ENCODE measurements around the gene SPSB2.

The SPSB2 gene

DNA sequence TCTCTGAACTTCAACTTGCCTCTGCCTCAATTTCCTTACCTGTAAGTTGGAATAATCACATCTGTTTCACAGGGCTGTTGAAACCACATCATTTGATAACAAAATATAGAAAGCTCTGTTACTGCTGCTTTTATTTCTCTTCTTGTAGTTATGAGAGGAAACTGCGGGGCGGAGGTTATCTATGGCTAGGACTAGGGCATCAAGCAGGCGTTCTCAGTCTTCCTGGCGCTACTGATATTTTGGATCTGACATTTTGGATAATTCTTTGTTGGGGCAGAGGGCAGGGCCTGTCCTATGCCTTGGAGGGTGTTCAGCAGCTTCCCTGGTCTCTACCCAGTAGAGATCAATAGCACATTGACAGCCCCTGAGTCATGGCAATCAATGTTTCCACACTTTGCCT, 41.0 kb downstream of the SPSB2 start:
- no peak for DNase-seq (ENCODE audit: low spot score)

DNA sequence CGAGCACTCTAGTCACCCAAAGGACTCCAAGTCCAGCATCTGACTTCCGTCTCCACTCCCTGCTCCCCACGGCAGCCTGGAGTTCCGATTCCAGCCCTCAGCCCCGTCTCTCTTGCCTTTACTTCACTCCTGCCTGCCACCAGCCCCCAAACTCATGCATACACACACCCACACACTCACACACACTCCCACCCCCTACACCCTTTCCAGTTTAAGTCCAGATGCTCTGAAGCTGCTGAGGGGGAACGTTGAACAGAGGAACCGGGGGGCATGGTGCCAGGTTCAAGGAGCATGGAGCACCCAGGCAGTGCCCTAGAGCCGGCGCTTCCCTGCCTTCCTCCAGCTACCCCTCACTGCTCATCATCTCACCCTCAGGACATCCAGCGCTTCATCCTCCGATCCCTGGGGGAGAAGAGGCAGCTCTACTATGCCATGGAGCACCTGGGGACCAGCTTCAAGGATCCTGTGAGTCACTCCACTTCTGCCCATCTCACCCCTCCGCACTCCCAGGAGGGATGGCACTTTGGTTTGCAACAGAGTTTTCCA, 41.6 kb downstream of the SPSB2 start:
- no peak for DNase-seq (ENCODE audit: low spot score)

DNA sequence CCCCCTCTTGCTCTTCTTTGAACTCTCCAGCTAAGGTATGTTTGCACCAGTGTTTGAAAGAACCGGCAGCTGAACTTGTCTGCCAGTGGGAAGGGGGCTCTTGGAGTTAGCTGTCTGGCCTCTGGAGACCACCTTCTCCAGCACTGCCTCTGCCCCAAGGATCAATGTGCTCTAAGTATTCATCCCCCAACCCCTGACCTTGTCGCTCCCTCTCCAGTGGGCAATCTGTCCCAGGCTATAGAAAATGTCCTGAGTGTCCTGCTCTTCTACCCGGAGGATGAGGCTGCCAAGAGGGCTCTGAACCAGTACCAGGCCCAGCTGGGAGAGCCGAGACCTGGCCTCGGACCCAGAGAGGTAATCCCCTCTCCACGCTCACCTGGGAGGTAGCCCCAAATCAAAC, 42.1 kb downstream of the SPSB2 start:
- no peak for DNase-seq (ENCODE audit: low spot score)

DNA sequence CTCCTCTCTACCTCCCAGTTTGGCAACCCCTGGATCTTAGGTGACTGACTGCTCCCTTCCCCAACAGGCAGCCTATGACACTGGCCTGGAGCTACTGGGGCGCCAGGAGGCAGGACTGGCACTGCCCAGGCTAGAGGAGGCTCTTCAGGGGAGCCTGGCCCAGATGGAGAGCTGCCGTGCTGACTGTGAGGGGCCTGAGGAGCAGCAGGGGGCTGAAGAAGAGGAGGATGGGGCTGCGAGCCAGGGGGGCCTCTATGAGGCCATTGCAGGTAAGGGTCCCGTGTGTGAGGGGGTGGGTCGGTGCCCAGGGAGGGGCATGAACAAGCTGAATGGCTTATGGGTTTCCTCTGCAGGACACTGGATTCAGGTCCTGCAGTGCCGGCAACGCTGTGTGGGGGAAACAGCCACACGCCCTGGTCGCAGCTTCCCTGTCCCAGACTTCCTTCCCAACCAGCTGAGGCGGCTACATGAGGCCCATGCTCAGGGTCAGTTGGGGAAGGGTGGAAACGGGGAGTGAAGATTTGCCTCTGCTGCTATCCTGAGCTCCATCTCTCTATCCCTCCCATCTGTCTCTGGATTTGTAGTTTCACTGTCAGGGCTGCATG, 42.7 kb downstream of the SPSB2 start:
- no peak for DNase-seq (ENCODE audit: low spot score)

DNA sequence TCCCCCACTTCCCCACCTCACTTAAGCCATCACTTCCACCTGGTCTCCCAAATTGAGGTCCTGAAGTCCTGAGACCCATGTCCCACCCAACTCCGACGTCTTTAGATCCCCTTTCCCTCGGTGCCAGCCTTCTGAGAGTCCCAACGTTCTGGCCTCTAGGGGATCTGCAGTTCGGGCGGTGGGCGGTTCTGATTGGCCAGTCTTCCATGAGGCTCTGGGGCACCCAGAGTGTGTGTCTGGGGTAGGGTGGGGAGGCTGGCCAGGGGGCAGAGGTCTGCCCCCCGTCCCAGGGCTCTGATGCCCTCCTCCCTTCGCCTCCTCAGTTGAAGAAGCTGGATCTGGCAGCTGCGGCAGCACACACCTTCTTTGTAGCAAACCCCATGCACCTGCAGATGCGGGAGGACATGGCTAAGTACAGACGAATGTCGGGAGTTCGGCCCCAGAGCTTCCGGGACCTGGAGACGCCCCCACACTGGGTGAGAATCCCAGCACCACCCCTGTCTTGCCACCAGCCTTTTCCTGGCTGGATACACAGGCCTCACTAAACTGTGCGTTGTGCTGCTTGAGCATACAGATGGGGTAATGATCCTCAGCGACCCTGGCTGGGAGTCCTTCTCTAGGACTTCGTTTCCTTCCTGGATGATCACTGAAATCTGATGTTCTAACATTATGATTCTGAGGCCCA, 43.4 kb downstream of the SPSB2 start:
- DNase-seq (ENCODE audit: low spot score): no peak

DNA sequence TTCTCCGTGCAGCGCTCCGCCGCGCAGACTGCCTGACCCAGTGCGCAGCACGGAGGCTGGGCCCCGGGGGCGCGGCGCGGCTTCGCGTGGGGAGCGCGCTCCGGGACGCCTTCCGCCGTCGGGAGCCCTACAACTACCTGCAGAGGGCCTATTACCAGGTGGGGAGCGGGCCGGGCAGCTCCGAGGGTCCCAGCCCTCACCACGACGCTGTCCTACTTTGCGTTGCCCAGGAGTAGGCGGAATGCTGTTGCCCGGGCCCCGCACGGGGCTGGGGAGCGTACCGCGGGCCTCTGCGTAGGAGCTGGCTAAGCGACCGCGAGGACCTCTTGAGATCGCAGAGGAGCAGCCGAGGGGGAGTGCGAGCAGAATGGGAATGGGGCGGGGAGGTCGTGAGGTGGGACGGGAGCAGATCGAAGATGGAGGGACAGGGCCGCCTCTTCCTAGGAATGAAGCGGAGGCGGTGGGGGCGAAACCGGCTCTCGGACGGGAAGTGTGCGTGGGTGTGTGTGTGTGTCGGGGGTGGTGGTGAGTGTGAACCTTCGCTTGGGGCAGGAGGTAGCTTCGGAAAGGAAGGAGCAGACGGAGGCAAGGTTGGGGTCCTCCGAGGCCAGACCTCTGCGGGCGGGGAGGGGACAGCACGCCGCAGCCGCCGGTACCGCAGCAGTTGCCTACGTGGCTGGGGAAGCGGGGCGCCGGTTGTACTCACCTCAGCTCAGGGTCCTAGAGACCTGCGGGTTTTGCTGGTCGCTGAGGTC, 44.1 kb downstream of the SPSB2 start:
- peak; percentile 41 for DNase-seq (ENCODE audit: low spot score)

DNA sequence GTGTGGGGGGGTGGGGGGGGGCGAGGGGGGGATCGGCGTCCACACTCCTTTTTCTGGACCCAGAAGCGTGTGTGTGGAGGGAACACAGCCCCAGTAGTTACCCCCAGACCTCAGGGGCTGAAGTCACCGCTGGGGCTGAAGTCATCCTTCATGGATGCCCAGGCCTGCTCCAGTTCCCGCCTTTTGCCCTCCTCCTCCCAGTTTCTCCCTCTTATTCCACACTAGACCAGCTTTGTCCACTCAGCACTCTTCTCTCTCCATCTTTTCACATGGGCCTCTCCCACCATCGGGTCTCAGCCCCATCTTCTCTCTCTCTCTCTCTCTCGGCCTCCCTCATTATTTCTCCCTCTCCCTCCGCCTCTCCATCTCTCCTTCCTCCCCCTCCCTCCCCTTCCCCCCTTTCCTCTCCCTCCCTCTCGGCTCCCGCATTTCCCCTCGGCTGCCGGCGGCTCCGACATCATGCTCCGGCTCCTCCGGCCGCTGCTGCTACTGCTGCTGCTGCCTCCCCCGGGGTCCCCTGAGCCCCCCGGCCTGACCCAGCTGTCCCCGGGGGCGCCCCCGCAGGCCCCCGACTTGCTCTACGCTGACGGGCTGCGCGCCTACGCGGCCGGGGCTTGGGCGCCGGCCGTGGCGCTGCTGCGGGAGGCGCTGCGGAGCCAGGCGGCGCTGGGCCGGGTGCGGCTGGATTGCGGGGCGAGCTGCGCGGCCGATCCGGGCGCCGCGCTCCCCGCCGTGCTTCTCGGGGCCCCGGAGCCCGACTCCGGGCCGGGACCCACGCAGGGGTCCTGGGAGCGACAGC, 44.9 kb downstream of the SPSB2 start, which contains the start of gene P3H3:
Gene P3H3, plus strand, starts transcription at position 426 of the 799 bp plus-strand sequence. Its CDS starts 34 bp downstream, at position 460.
- DNase-seq (ENCODE audit: low spot score): no peak

DNA sequence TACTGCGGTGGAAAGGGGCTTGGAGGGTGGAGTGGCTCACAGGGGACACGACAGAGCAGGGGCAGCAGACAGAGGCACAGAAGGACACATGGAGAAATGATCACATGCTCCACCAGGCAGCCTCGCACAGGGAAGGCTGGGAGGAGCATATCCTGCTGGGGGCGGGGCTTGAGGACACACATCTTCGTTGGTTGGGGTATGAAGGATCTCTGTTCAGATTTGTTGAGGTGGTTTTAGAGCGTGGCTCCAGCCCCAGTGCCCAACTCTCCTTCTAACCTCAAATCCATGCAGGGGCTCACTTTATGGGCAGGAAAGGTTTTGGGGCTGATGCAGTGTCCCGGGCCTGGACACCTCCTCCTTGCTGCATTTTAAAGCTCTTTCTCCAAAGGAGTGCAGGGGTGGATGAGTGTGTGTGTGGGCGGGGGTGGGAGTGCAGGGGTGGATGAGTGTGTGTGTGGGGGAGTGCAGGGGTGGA, 45.6 kb downstream of the SPSB2 start:
- DNase-seq (ENCODE audit: low spot score): peak; percentile 53

DNA sequence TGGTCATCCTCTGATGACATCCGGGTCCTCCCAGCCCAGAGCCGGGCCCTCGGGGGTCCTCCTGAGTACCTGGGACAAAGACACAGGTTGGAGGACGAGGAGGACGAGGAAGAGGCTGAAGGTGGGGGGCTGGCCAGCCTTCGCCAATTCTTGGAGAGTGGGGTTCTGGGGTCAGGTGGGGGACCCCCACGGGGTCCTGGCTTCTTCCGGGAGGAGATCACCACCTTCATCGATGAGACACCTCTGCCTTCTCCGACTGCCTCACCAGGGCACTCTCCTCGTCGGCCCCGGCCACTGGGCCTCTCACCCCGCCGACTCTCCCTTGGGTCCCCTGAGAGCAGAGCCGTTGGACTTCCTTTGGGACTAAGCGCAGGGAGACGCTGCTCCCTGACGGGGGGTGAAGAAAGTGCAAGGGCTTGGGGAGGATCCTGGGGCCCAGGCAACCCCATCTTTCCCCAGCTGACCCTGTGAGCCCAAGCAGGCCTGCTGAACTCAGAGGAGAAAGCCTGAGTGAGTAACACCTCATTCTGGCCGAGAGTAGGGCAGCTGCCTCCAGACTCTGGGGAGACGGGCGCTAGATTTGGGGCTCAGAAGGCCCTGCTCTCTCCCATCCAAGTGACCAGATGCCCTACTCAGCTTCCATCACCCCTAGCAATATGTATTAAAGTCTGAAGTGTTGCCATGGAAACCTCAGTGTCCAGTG, 46.2 kb downstream of the SPSB2 start:
- DNase-seq (ENCODE audit: low spot score): no peak

DNA sequence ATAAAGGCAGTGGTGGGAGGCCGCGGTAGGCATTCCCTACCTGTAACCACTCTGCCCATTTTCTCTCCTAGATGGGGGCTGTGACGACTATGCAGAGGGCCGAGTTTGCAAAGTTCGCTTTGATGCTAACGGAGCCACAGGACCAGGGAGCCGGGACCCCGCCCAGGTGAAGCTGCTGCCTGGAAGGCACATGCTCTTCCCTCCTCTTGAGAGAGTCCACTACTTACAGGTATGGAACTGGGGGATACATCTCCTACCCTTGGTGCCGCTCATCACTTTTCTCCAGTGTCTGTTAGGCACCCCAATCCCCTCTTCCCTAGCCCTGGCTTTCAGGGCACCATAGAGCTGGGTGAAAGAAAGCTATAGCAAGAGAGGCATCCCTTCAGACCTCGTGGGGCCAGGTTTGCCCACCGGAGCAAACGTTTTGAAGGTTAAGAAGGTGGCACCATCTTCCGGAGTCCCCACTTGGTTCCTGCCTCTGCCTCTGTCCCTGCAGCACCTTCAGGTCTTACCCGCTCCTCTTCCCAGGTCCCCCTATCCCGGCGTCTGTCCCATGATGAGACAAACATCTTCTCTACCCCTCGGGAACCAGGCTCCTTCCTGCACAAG, 46.9 kb downstream of the SPSB2 start:
- no peak for DNase-seq (ENCODE audit: low spot score)

DNA sequence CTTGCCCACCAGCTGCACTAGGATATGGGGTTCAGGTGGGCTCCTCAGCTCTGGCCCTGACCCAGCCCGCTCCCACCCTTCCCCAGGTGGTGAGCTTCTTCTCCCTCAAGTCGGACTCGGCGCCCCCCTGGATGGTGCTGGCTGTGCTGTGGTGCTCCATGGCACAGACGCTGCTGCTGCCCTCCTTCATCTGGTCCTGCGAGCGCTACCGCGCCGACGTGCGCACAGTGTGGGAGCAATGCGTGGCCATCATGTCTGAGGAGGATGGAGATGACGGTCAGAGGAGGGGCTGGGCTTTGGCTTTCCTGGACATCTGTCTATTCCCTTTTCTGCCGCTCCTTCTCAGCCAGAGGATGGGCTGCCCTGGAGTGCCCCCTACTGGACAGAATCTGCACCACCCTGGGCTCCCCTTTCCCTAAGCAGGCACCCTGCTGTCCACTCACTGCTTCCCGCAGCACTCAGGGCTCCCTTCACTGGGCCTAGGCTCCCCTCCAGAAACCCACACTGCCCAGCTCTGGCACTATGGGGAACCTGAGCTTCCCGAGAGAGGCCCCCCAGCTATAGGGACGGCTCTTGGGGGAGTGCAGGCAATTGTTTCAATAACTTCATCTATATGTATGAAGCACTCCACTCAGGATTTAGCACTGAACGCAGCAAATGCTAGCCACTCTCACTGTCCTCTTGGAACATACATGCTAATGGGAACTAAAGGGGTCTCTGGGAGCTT, 47.5 kb downstream of the SPSB2 start:
- DNase-seq (ENCODE audit: low spot score): peak; percentile 85

DNA sequence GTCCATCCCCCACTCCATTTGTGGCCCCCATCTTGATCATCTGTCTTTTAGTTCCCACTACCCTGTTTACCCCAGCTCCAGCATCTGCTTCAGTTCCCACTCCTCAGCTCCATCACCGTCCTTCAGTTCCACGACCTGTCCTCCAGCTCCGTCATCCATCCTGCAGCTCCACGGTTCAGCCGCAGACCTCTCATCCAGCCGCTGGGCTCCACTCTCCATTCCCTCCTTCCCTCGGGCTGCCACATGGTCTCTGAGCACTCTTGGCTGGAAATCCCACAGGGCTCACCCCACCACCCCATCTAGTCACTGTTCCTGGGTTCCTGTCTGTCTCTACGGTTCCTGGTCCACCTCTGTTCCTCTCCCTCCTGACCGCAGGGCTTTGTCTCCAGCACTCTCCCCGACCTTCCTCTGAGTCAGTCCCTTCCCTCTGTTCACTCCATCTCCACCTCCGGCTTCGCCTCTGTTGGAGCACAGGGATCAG, 48.2 kb downstream of the SPSB2 start:
- no peak for DNase-seq (ENCODE audit: low spot score)

DNA sequence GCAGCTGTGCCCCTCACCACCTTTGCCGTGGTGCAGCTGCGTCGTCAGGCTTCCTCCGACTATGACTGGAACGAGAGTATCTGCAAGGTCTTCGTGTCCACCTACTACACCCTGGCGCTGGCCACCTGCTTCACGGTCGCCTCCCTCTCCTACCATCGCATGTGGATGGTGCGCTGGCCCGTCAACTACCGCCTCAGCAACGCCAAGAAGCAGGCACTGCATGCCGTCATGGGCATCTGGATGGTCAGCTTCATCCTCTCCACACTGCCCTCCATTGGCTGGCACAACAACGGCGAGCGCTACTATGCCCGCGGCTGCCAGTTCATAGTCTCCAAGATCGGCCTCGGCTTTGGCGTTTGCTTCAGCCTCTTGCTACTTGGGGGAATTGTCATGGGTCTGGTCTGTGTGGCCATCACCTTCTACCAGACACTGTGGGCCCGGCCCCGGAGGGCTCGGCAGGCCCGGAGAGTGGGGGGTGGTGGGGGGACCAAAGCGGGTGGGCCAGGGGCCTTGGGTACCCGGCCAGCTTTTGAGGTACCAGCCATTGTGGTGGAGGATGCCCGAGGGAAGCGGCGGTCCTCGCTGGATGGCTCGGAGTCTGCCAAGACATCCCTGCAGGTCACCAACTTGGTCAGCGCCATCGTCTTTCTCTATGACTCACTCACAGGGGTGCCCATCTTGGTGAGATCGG, 48.9 kb downstream of the SPSB2 start:
- no peak for DNase-seq (ENCODE audit: low spot score)

DNA sequence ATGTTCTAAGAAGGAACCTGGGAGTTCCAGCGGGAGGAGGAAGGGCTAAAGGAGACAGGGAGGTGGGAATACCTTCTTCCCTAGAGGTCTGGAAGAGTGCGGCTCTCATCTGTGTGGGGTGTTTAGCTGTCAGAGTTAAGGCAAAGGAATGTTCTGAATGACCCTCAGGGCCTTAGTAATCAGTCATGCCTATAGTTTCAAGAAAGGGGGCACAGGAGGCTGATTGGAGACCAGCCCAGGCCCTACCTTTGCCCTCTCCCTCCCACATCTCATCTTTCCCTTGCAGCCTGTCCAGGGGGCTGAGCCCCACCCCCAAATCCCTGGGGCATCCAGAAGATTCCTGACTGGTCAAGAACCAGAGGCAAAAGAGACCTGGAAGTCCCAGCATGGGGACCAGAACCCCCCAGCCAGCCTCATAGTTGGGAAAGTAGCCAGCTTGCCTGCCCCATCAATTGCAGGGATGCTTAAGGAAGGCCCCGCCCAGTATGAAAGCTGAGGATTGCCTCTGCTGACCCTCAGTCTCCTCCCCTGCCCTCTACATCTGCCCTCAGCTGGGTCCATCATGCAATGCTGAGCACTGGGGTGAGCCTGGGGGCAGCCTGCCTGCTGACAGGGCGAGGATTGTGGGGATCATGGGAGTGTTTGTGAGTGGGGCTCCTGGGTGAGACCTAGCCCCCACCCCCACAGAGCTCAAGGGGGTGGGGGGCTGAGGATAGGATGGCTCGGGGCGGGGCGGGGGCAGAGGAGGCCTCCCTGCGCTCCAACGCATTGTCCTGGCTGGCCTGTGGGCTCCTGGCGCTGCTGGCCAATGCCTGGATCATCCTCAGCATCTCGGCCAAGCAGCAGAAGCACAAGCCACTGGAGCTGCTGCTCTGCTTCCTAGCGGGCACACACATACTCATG, 49.7 kb downstream of the SPSB2 start:
- DNase-seq (ENCODE audit: low spot score): no peak

DNA sequence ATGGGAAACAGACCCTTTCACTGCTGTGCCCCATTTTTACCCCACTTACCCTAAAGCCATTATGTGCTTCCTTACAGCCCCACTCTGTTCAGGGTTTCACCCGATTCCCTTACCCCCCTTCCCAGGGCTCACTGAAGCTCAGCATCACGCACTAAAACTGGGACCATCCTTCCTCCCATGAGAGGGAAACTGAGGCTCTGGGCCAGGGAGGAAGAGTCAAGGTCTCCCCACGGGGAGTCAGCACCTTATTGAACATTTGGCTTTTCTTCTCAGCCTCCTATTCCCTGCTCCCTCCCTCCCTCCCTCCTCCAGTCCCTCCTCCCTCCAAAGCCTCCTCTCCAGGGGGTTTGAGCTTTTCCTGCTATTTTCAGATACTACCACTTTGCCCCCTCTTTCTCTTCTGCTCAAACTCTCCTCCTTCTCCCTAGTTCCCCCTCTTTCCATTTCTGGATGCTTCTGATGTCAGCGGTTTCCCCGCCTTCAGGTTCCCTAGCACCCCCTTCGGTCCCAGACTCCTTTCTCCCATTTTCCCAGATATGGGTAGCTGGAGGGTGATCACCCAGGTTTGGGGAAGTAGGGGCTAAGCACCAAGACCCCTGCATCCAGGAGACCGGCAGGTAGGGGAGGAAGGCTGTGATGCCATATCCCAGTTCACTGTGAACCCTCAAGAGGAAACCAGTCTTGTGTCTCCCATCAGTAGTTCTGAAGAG, 50.5 kb downstream of the SPSB2 start:
- no peak for DNase-seq (ENCODE audit: low spot score)

DNA sequence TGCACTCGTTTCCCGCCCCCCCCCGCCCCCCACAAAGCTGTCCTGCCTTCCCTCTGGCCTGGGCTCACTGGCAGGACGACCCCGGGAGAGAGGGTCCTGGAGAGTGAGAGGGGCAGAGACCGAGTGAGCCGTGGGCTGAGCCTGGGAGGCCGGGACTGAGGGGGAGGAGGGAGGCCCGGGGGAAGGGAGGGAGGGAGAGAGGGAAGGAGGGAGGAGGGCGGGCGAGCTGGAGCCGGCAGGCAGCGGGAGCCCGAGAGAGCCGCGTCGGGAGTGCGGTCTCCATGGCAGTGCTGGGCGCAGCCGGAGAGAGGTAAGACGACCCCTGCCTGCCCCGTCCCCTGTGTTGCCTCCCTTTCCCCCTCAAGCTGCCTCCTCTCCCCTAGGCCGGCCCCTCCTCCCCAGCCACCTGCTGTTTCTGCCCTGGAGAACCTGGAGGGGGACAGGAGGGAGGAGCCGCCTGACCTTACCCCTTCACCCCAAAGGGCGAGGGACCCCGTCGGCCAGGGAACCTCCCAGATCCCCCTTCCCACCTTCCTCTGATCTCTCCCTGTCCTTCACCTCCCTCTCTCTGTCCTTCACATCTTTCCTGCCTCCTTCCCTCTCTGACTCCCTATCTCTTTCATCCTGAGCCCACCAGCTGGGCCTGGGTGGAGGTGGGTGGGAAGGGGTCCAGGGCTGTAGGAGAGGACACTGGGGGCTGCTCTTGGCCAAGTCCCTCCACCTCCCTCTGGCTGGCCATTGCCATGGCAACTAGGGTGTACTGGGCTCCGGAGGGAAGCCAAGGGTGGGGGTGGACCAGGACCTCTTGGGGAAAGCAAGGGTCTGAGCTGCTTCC, 51.3 kb downstream of the SPSB2 start, which contains the start of gene GPR162:
Gene GPR162, plus strand, starts transcription at position 231 of the 835 bp plus-strand sequence. CDS start 2,078 bp downstream, outside the sequence.
- DNase-seq (ENCODE audit: low spot score): no peak

Data from germinal center (tissue), 1 donor.